Spleen (tissue), 7 donors: ENCODE results near the gene PTPRT.

Source experiments
- CTCF ChIP-seq, 11 experiments: fragments of 200-600 bp in 7 of 11; fragments of 450-650 bp in 4 of 11; sonication (generic) in 4 of 11; IDR thresholded peaks in 8 of 11; conservative IDR thresholded peaks in 3 of 11; 1 replicate in 7 of 11; 2 replicates in 4 of 11; pipeline versions ENCODE4 v1.4.0 to v1.8.0; 2016 to 2021; ENCODE audit warnings: antibody characterized with exemption in 11 of 11, inconsistent platforms in 4 of 11, mild to moderate bottlenecking in 1 of 11
- POLR2AphosphoS5 ChIP-seq, 3 donors: sonication (generic); formaldehyde crosslinking; IDR thresholded peaks; one replicate each; pipeline ENCODE4 v1.5.1; 2017; ENCODE audit warnings: antibody characterized with exemption in 3 of 3
- donor health status: DM: no; HTN: no; CAD: no; lungs with moderate emphysema.
- donor health status: DM: no; HTN: no; CAD: no.
- donor health status: DM: no; HTN: no; CAD: no.

- TF ChIP-seq POLR2AphosphoS5 (IDR thresholded peaks at IDR 0.05): no peak
- no peak for TF ChIP-seq CTCF (IDR thresholded peaks at IDR 0.05 in 8 of 11, conservative IDR thresholded peaks at IDR 0.05 in 3 of 11)
Measured at GRCh38 chr20:43068482-43068881, 121.2 kb downstream of the PTPRT start.
